ENCODE measurements around the gene TAGLN. TPM values are rescaled to one million over a fixed set of nuclear protein-coding genes. Genes with fewer than 3 reads are reported as not detected.

The TAGLN gene
- 1,000 to 10,000 TPM in 1 of 7 donors, 100 to 1,000 TPM in 6; 117 to 1,088 (median 328) TPM for total RNA-seq
- polyA plus RNA-seq = 100 to 1,000 TPM; 247 to 807 (median 469) TPM
- long read RNA-seq, donor 1, transcript TAGLN-207 (4 exons, 2,166 nt) = minor isoform, 17 of 108 reads
- long read RNA-seq, donor 1, transcript TAGLN-202 (5 exons, 928 nt) = major isoform, 80 of 108 reads
- long read RNA-seq, donor 1, partial matches to known transcripts = 11 of 108 reads
- long read RNA-seq, donor 1, other reads (novel, unspliced or antisense) = 0 of 108 reads
- long read RNA-seq, donor 2, transcript TAGLN-202 (5 exons, 928 nt) = major isoform, 35 of 43 reads
- long read RNA-seq, donor 2, partial matches to known transcripts = 6 of 43 reads
- long read RNA-seq, donor 2, other reads (novel, unspliced or antisense) = 0 of 43 reads

DNA sequence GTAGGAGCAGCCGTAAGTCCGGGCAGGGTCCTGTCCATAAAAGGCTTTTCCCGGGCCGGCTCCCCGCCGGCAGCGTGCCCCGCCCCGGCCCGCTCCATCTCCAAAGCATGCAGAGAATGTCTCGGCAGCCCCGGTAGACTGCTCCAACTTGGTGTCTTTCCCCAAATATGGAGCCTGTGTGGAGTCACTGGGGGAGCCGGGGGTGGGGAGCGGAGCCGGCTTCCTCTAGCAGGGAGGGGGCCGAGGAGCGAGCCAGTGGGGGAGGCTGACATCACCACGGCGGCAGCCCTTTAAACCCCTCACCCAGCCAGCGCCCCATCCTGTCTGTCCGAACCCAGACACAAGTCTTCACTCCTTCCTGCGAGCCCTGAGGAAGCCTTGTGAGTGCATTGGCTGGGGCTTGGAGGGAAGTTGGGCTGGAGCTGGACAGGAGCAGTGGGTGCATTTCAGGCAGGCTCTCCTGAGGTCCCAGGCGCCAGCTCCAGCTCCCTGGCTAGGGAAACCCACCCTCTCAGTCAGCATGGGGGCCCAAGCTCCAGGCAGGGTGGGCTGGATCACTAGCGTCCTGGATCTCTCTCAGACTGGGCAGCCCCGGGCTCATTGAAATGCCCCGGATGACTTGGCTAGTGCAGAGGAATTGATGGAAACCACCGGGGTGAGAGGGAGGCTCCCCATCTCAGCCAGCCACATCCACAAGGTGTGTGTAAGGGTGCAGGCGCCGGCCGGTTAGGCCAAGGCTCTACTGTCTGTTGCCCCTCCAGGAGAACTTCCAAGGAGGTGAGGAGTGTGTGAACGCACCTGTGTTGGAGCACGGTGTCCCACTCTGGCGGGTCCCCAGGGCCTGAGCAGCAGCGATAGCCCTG lies at the start of gene TAGLN:
Gene TAGLN (plus strand): TSS at position 318 of the 863 bp plus-strand sequence. CDS start 3,644 bp downstream, outside the sequence.
- WGBS, 5 donors = 44 to 82% (median 51%) methylated on average over 23 to 34 of the region's 34 CpGs
- peaks cover 0 to 72% (median 26%) of the 10 kb centered on the region in 6 donors for H3K36me3 ChIP-seq
- TF ChIP-seq POLR2A (IDR thresholded peaks at IDR 0.05) (no peak), POLR2AphosphoS5 (IDR thresholded peaks at IDR 0.05) (peak; percentile 71 to 89 (median 82))
- TF ChIP-seq, protein P1, sequence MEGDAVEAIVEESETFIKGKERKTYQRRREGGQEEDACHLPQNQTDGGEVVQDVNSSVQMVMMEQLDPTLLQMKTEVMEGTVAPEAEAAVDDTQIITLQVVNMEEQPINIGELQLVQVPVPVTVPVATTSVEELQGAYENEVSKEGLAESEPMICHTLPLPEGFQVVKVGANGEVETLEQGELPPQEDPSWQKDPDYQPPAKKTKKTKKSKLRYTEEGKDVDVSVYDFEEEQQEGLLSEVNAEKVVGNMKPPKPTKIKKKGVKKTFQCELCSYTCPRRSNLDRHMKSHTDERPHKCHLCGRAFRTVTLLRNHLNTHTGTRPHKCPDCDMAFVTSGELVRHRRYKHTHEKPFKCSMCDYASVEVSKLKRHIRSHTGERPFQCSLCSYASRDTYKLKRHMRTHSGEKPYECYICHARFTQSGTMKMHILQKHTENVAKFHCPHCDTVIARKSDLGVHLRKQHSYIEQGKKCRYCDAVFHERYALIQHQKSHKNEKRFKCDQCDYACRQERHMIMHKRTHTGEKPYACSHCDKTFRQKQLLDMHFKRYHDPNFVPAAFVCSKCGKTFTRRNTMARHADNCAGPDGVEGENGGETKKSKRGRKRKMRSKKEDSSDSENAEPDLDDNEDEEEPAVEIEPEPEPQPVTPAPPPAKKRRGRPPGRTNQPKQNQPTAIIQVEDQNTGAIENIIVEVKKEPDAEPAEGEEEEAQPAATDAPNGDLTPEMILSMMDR (IDR thresholded peaks at IDR 0.05 in 8 of 11, conservative IDR thresholded peaks at IDR 0.05 in 3 of 11) = no peak
- peak within 1 kb of the TSS in 7 of 8 donors; percentile 7 to 57 (median 39) for H3K4me3 ChIP-seq
- no peaks in the 10 kb centered on the region for H3K9me3 ChIP-seq
- H3K27me3 ChIP-seq (replicated peaks in 1 of 7) = peaks cover 0 to 5% (median 0%) of the 10 kb centered on the region in 7 donors
- H3K27ac ChIP-seq = peak within 1 kb of the TSS in 7 of 8 donors; percentile 52 to 81 (median 78)
- intact Hi-C loops (cut with DNase I; ENCODE audit: low total_unique reads) = no loop called here
- no peak for DNase-seq
- peaks cover 0 to 57% (median 12%) of the 10 kb centered on the region in 6 donors for H3K4me1 ChIP-seq

DNA sequence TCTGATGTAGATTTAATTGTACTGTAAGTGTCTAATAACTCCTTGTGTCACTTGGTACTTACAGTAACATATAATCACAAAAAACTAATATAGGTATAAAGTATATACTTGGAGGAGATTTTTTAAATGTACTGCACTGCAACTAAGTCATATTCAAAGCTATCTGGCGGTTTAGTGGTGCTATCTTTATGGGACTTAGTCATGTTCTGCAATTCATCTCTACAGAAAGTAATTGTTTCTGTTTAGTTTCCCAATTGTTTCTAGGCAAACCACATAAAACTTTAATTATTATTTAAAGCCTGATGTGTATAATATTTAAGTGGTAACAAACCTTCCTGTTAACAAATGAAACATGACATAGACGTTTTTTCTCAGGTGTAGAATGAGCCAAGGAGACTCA lies 47.1 kb upstream of the TAGLN start:
- no peaks in the 10 kb centered on the region for H3K9me3 ChIP-seq
- no peak for DNase-seq
- intact Hi-C loops (cut with DNase I; ENCODE audit: low total_unique reads) = no loop called here
- TF ChIP-seq POLR2A (IDR thresholded peaks at IDR 0.05) = no peak
- no peak for TF ChIP-seq POLR2AphosphoS5 (IDR thresholded peaks at IDR 0.05)
- 64 to 78% (median 69%) methylated on average over 2 of the region's 2 CpGs for WGBS, 5 donors
- no peaks in the 10 kb centered on the region for H3K27me3 ChIP-seq (replicated peaks in 1 of 7)
- H3K4me1 ChIP-seq = peaks cover 0 to 99% (median 44%) of the 10 kb centered on the region in 6 donors
- H3K27ac ChIP-seq = no peak overlapping the region
- H3K4me3 ChIP-seq = no peak overlapping the region
- peaks cover 0 to 94% (median 29%) of the 10 kb centered on the region in 6 donors for H3K36me3 ChIP-seq

DNA sequence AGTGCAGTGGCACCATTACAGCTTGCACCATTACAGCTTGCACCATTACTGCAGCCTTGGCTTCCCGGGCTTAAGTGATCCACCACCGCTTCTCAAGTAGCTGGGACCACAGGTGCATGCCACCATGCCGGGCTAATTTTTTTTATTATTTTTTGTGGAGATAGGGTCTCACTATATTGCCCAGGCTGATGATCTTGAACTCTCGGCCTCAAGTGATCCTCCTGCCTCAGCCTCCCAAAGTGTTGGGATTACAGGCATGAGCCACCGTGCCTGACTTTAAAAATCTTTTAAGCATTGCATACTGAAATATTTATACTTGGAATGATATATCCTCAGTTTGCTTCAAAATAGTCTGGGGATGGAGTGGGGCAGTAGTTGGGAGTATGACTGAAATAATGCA lies 44.7 kb upstream of the TAGLN start:
- Histone ChIP-seq H3K4me3 (no peak overlapping the region), H3K36me3 (peaks cover 0 to 96% (median 35%) of the 10 kb centered on the region in 6 donors), H3K27me3 (replicated peaks in 1 of 7) (no peaks in the 10 kb centered on the region), H3K27ac (no peak overlapping the region), H3K9me3 (no peaks in the 10 kb centered on the region), H3K4me1 (peaks cover 0 to 84% (median 29%) of the 10 kb centered on the region in 6 donors)
- 95 to 99% (median 96%) methylated on average over 5 of the region's 5 CpGs for WGBS, 5 donors
- TF ChIP-seq, protein P1 (IDR thresholded peaks at IDR 0.05 in 8 of 11, conservative IDR thresholded peaks at IDR 0.05 in 3 of 11) = no peak
- TF ChIP-seq POLR2A (IDR thresholded peaks at IDR 0.05) (no peak), POLR2AphosphoS5 (IDR thresholded peaks at IDR 0.05) (no peak)
- intact Hi-C loops (cut with DNase I; ENCODE audit: low total_unique reads) = no loop called here
- DNase-seq = no peak

GRCh38 chr11:117157507-117157906 lies 41.7 kb upstream of the TAGLN start:
- Histone ChIP-seq H3K4me3 (no peak overlapping the region), H3K9me3 (no peaks in the 10 kb centered on the region), H3K27me3 (replicated peaks in 1 of 7) (no peaks in the 10 kb centered on the region), H3K36me3 (peaks cover 0 to 98% (median 57%) of the 10 kb centered on the region in 6 donors), H3K27ac (no peak overlapping the region), H3K4me1 (peaks cover 0 to 66% (median 11%) of the 10 kb centered on the region in 6 donors)
- no peak for DNase-seq
- WGBS, 5 donors = 92 to 98% (median 95%) methylated on average over 2 of the region's 2 CpGs
- intact Hi-C loops (cut with DNase I; ENCODE audit: low total_unique reads) = no loop called here
- TF ChIP-seq POLR2AphosphoS5 (IDR thresholded peaks at IDR 0.05) = no peak
- TF ChIP-seq, protein P1 (IDR thresholded peaks at IDR 0.05 in 8 of 11, conservative IDR thresholded peaks at IDR 0.05 in 3 of 11) = no peak
- no peak for TF ChIP-seq POLR2A (IDR thresholded peaks at IDR 0.05)
